ENCODE results near the gene IRGC. TPM values are rescaled to one million over a fixed set of nuclear protein-coding genes. Genes with fewer than 3 reads are reported as not detected.

IRGC gene
- total RNA-seq, 1 donor from 2014 or later = not detected

DNA sequence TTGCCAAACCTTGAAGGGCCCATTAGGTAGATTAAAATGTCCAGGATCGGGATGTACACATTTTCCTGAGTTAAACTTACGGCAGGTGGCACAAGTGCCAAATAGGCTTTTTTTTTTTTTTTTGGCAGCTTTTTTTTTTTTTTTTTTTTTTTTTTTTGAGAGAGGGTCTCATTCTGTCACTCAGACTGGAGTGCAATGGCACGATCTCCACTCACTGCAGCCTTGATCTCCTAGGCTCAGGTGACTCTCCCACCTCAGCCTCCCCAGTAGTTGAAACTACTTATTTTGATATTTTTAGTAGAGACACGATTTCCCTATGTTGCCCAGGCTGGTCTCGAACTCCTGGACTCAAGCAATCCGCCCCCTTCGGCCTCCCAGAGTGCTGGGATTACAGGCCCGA, 9.0 kb downstream of the IRGC start:
- no peak for DNase-seq (ENCODE audit: low spot score)

- no peak for DNase-seq (ENCODE audit: low spot score)
Observed at GRCh38 chr19:43725468-43725867, 9.6 kb downstream of the IRGC start.

- DNase-seq (ENCODE audit: low spot score) = no peak
Observed at GRCh38 chr19:43726736-43727592, 11.1 kb downstream of the IRGC start.

DNA sequence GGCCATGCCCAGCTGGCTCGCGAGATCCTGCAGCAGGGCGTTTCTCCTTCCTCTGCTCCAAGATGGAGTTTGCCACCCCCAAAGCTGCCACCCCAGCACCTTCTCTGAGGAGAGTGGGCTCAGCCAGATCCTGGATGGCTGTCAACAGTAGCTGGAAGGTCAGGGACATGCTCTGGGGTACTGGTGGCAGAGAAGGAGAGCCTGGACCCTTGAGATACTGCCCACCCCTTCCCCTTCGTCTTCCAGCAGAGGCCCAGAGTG, 11.6 kb downstream of the IRGC start:
- DNase-seq (ENCODE audit: low spot score) = no peak

DNA sequence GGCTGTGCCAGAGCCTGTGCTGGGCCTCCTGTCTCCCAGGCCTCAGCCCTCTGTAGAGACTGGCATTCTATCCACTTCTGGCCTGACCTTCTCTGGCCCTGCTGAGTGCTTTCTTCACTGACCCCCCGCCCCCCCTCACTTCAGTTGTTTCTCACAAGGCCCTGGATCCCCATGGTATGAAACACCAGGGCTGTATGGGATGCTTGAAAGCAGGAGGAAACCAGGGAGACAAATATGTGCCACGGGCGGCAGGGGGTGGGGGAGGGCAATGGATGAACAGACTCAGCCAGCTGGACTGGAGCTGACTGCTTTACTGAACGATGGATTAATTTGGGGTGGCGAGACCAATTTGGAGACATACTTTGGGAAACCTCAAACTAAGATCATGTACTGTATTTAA, 14.0 kb downstream of the IRGC start:
- no peak for DNase-seq (ENCODE audit: low spot score)

DNA sequence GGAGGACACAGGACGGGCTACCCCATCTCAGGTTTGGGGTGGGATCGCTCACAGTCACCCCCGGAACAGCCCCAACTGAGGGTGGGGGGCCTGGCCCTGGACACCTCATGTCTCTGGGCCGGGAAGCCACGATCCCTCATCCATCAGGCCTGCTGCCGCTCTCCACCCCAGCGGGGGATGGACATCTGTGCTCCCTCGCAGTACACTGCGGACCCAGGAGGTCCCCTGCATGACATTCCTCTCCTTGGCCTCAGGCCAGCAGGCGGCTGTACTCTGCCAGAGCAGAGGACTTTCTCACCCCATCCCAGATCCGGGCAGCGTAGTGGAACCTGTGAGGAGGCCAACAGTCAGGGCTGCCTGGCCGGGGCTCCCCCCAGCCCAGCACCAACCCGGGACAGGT, 15.5 kb downstream of the IRGC start:
- no peak for DNase-seq (ENCODE audit: low spot score)

DNA sequence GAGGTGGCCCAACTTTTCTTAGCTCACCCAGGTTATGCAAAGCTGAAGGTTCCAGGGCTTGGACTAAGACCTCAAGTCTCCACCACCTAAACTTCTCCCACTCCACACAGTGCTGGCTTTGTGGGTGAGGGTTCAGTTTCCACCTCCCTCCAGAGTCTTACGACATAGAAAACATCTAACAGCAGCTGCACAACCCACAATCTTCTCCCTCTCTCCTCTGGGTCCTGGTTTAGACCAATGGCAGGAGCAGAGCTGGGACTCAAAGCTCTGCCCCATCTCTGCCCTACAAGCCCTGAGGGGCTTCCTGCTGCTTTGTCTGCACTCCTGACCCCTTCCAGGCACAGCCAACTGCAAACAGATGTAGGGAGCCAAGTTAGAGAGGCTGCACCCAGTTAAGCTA, 16.0 kb downstream of the IRGC start:
- no peak for DNase-seq (ENCODE audit: low spot score)

GRCh38 chr19:43735013-43735412, 19.1 kb downstream of the IRGC start:
- no peak for DNase-seq (ENCODE audit: low spot score)

- no peak for DNase-seq (ENCODE audit: low spot score)
Observed at GRCh38 chr19:43735957-43736356, 20.1 kb downstream of the IRGC start.

GRCh38 chr19:43738780-43739211, 22.9 kb downstream of the IRGC start:
- no peak for DNase-seq (ENCODE audit: low spot score)

GRCh38 chr19:43739439-43740235, 23.8 kb downstream of the IRGC start:
- DNase-seq (ENCODE audit: low spot score) = no peak

DNA sequence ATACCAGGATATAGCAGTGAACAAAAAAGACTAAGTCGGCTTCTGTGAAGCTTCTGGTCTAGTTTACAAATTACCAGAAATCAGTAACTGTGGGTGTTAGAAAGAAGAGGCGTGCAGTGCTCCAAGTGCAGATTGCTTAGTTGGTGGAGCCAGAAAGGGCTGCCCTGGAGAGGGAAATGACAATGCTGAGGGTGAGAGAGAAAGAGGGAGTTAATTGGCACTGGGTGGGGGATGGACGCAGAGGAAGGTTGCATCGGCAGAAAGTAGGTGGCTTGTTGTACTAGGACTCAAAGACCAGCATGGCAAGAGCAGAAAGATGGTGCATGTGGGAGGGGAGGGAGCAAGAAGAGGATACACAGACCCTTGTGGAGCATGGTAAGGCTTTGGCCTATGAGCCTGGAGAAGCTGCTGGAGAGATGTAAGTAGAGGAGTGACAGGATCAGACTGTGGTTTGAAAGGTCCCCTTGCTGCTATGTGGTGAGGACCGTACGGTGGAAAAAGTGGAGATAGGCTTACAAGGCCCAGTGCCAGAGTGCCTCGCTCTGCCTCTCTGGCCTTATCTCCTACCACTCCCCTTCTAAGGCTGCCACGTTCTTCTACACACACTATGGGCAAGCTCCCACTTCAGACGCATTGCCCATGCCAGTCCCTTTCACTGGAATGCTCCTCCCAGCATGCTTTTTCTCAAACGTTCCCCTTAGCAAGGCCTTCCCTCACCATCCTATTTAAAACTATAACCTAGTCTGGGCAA, 25.4 kb downstream of the IRGC start:
- no peak for DNase-seq (ENCODE audit: low spot score)

- DNase-seq (ENCODE audit: low spot score) = no peak
Observed at GRCh38 chr19:43743059-43743458, 27.2 kb downstream of the IRGC start.

- no peak for DNase-seq (ENCODE audit: low spot score)
Observed at GRCh38 chr19:43747557-43748204, 31.8 kb downstream of the IRGC start.

DNA sequence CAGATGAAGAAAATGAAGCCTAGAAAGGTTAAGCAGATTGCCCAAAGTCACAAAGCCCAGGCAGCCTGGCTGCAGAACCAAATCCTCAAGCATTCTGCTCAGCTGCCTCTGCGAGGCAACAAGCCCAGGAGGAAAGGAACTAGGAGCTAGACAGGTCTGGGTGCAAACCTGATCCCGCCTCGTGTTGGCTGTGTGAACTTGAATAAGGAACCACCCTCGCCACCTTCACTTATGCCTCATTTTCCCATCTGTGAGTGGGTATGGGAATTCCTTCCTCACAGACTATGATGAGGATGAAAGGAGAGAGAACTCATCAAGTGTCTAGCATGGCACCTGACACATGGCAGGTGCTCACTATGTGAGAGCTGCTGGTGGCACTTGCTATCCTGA, 32.3 kb downstream of the IRGC start:
- no peak for DNase-seq (ENCODE audit: low spot score)

GRCh38 chr19:43748685-43749084, 32.8 kb downstream of the IRGC start:
- DNase-seq (ENCODE audit: low spot score) = no peak

GRCh38 chr19:43749152-43749551, 33.3 kb downstream of the IRGC start:
- DNase-seq (ENCODE audit: low spot score) = no peak

DNA sequence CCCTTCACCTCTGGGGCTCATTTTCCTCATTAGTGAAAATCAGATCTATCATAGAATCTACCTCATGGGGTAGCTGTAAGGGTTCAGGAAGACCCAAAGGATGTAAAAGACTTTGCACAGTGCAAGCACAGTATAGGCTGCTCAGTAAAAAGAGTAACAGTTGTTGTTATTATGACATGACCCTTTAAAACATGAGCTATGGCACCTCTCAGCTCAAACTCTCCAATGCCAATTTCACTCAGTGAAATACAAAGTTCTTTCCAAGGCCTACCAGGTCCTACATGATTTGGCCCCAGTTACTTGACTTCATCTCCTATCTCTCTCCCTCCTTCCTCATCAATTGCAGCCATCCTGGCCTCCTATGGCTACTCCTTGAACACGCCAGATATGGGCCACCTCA, 34.0 kb downstream of the IRGC start:
- DNase-seq (ENCODE audit: low spot score) = no peak

DNA sequence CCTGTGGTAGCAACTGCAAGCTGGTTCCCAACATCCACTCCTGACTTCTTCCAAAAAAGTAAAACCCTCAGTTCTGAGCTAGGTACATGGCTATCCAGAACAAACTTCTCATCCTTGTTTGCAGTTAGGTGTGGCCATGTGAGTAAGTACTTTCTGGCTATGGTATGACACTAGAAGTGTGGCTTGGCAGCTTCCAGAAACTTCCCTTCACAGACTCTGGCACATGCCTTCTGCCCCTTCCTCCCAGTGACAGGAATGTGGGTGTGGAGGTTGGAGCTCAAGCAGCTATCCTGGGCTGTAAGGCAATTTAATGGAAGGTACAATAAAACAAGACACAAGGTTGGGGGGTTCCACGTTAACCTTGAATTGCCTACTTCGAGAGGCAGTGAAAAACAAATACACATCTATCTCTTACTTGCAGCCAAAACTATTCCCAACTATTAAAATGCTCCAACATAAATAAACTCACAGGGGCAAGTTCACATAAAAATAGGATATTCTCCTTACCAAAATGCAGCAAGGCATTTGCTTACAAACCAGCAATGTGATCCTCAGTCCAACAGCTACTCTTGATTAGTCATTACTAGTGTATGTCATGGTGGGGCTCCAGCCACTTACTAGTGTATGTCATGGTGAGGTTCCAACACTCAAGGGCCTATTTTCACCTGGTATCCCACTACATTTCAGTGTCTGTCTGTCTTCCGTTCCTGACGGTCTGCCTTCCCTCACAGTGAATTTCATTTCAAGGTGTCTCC, 35.8 kb downstream of the IRGC start:
- DNase-seq (ENCODE audit: low spot score) = no peak

- no peak for DNase-seq (ENCODE audit: low spot score)
Observed at GRCh38 chr19:43752287-43752875, 36.5 kb downstream of the IRGC start.

GRCh38 chr19:43754253-43754502, 38.3 kb downstream of the IRGC start:
- DNase-seq (ENCODE audit: low spot score) = no peak
